GM19099 (cell line): ENCODE data around the gene CCDC97.

Source experiments
- POLR2A ChIP-seq: IDR thresholded peaks from 3 replicates; pipeline ENCODE4 v1.6.1; 2011; ENCODE audit warnings: low read depth; ENCODE audit not compliant: insufficient read length; ENCODE audit errors: extremely low read depth

The CCDC97 gene

GRCh38 chr19:41288673-41289530 lies 21.1 kb upstream of the CCDC97 start:
- no peak for TF ChIP-seq POLR2A

DNA sequence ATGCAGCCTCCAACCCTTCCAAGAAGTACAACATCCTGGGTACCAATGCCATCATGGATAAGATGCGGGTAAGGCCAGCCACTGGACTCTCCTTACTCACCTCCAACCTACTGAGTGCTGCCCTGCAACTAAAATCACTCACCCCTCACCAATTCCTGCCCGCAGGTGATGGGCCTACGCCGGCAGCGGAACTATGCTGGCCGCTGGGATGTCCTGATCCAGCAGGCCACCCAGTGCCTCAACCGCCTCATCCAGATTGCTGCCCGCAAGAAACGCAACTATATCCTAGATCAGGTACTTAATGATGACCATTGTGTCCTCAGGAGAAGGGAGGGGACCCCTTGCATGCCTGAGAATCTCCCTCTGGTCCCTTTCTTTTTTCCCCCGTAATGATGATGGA lies 15.6 kb upstream of the CCDC97 start:
- TF ChIP-seq POLR2A = no peak

DNA sequence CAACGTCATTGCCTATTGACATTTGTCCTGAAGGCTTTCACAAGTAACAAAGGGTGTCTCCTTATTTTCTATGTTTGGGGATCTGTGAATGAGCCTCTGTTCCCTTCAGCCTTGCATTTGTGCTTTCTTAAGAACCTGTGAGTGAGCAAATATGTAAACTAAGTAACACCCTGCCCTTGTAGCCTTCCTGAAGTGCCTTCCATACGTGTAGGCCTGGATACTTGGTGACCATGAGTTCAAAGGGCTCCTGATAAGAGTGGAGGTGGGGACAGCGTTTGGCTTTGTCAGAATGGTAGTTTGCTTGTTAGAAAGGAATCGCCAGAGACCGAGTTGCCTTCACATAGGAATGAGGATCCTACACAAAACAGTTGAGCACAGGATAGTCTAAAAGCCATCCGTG lies 14.5 kb upstream of the CCDC97 start:
- TF ChIP-seq POLR2A = no peak

DNA sequence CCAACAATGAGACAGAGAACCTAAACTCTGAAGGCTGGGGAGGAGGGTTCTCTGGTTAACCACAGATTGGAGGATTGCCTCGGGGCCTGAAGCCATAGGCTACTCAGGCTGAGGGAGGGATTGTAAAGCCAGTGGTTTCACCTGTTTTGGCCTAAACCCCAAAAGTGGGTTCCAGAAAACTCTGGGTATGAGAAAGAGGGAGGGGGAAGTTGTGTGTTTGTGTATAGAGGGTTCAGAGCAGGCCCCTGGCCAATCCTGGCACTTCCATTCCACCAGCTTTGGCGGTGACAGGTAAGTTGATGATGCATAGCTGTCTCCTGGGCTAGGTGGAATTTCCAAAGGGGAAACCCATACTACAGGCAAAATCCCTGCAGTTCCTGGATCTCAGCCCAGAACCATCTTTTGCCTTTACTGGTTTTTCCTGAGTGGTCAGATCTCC lies 13.5 kb upstream of the CCDC97 start:
- no peak for TF ChIP-seq POLR2A

DNA sequence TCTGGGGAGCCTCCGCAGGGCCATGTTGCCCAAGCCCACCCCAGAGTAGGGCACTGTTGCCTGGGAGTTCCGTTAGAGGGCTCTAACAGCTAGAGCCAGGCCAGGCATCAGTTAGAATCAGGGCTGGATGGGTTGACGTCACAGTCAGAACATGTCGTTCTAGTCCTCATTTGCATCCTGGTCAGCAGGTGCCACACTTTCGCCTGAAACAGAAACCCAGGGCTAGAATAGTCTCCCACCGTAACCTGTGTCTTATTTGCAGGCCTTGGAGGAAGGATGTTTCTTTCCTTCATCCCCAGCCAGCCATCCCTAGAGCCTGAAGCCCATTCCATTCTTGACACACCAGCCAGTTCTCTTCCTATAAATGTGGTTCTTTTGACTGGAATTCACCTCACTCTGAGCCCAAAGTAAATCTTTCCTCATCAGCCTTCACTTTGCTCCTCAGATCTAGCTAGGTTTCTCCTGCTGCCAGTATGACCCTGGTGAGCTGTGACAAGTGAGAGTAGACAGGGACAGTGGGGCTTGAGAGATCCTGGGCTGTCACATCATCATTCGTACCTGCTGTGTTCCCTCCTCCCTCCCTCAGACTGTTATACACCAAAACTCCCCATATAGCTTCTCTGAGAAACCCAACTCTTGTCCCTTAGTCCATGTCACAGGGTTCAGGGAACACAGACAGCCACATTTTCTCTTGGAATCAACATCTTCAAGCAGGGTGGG lies 12.2 kb upstream of the CCDC97 start:
- peak; percentile 46 for TF ChIP-seq POLR2A

GRCh38 chr19:41298348-41298964 lies 11.5 kb upstream of the CCDC97 start:
- TF ChIP-seq POLR2A = no peak

- no peak for TF ChIP-seq POLR2A
These were observed 10.8 kb upstream of the CCDC97 start for GRCh38 chr19:41299046-41299754.

DNA sequence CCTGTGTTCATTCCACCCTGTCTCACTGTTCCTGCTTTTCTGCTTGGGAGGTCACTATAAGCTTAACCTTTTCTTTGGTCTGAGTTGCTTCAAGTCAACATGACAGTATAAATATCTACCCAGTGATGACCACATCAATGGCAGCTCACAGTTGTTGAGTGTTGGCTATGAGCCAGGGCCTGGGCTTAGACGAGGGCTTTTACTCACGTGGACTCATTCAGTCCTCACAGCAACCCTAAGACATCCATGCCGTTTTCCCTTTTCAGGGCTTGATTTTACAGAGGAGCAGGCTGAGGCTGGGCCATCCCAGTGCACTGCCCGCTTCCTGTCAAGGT lies 10.2 kb upstream of the CCDC97 start:
- TF ChIP-seq POLR2A = no peak

DNA sequence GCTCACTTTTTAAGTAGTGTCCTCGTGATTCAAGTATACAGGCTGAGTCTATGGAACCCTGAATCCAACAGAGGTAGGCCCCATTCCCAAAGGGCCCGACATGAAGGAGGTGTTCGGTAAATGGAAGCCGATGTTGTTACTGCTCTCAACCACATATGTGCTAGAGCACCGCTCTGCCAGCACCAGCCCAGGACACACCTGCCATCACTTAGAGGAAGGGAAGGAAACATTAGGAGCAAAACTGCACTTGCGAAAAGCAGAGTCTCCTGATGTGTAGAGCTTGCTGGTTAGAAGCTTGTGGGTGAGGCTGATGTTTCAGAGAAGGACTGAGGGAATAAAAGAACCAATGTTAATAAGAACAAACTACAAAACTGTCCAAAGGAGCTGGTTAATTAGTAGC lies 9.4 kb upstream of the CCDC97 start:
- TF ChIP-seq POLR2A = no peak

DNA sequence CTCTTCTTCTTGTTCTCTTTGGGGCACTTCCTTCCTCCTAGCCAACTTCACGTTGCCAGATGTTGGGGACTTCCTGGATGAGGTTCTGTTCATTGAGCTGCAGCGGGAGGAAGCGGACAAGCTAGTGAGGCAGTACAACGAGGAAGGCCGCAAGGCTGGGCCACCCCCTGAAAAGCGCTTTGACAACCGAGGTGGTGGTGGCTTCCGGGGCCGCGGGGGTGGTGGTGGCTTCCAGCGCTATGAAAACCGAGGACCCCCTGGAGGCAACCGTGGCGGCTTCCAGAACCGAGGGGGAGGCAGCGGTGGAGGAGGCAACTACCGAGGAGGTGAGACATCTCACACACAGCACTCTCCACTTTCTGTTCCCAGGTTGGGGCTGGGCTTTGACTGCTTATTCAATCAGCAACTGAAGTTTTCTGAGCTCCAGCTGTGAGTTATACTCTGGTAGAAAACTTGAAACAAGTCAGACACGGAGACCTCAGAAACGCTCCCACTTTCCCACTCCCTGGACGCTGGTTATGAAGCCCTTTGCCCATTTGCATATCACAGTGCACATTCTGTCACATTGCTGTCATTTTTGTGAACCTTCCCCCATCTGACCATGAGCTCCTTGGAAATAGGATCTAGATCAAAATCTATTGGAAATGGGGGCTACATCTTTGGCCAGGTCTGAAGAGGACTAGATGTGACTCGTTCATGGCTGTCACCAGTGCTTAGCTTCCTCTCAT lies 7.2 kb upstream of the CCDC97 start:
- no peak for TF ChIP-seq POLR2A

DNA sequence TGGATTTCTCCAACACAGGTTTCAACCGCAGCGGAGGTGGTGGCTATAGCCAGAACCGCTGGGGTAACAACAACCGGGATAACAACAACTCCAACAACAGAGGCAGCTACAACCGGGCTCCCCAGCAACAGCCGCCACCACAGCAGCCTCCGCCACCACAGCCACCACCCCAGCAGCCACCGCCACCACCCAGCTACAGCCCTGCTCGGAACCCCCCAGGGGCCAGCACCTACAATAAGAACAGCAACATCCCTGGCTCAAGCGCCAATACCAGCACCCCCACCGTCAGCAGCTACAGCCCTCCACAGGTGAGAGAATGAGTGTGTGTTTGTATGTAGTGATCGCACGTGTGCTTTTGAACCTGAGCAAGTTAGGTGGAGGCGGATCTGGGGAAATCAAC lies 6.0 kb upstream of the CCDC97 start:
- TF ChIP-seq POLR2A = no peak

DNA sequence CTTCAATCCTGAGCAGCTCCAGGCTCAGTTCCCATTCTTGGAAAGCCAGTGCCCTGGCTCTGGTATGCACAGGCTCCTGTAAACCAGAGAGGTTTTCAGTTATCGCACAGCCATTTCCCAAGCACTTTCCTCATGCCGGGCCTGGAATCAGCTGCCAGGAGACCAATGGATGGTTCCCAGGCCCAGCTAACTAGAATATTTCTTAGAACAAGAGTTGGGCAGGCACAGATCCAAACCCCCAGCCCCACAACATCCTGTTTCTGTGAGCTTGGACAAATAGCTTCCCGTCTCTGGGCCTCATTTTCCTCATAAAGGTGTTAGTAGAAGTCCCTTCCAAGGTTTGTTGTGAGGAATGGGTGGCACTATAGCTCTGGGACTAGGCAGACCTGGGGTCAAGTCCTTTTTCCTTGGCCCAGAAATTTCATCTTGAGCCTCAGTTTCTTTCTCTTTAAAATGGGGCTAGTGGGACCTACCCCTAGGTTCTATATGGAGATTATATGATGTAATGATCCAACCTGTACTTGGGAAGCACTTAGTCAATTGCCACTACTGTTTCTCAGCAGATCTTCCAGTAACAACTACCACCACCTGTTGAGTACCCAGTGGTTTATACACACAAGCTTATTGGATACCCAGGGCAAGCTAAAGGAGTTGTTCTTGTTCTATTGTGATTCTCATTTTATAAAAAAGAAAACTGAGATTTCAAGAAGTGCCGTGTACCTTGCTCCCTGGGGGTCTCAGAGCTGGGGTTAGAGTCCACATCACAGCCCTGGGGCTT lies 5.1 kb upstream of the CCDC97 start:
- TF ChIP-seq POLR2A = no peak

DNA sequence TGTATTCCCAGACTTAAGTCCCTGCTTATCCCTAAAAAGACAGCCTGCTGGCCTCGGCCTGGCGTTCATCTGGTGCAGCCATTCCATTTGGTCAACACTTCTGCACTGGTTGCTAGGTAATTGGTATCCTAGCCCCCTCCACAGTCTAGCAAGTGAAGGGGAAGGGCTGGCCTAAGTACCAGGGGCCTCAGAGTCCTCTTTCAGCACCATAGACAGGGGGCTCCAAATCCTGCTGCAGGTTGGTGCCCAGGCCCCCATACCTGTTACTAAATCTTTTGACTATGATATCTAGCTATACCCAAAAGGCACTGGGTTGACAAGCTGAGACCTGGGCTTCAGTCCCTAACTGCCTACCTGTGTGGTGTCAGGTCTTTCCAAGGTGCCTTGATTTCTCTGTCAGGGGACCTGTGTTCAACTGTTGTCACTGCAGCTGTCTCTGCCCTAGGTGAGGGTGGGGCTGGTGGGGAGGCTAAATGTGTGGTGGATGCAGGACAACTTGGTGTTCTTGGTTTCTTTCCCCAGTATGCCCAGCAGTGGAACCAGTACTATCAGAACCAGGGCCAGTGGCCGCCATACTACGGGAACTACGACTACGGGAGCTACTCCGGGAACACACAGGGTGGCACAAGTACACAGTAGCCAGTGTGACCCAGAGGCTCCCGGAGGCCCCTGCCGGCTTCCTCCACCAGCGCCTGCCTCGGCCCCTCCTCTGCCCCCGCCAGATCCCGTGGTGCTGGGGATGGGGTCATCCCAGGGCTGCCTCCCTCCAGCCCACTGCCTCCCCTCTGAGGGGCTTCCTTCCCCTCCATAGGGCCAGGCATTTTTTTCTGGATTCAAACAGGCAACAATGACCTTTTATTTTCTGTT lies 3.8 kb upstream of the CCDC97 start:
- TF ChIP-seq POLR2A = no peak
